HCEC 1CT (cell line): ENCODE measurements around the gene GTPBP2.
"Not testable (repeated sequence)": the region's sequence is repeated elsewhere in the genome, so short reads cannot be mapped to it uniquely, and the experiment has no call there.

Experiments
- DNase-seq: peaks from one replicate; pipeline ENCODE4 v3.0.0-alpha.2; 2017

GTPBP2 gene

GRCh38 chr6:43657221-43657802 is 28.2 kb upstream of the GTPBP2 start:
- no peak for DNase-seq

GRCh38 chr6:43652822-43653221 is 23.8 kb upstream of the GTPBP2 start:
- DNase-seq = not testable (repeated sequence)

GRCh38 chr6:43648248-43648647 is 19.2 kb upstream of the GTPBP2 start:
- DNase-seq = no peak

- no peak for DNase-seq
These were observed 18.5 kb upstream of the GTPBP2 start for GRCh38 chr6:43647613-43648012.

GRCh38 chr6:43645613-43645964 is 16.5 kb upstream of the GTPBP2 start:
- no peak for DNase-seq

- peak; percentile 32 for DNase-seq
These were observed 16.0 kb upstream of the GTPBP2 start, which contains the start of gene RSPH9 for GRCh38 chr6:43644940-43645612. TSS of gene RSPH9 (plus strand) at chr6:43645036. CDS start at chr6:43645099, 63 bp downstream.

GRCh38 chr6:43639984-43640800 is 11.1 kb upstream of the GTPBP2 start:
- no peak for DNase-seq

- no peak for DNase-seq
These were observed 7.2 kb upstream of the GTPBP2 start for GRCh38 chr6:43636308-43636659.

GRCh38 chr6:43635387-43636307 is 6.6 kb upstream of the GTPBP2 start, which contains the start of gene MAD2L1BP:
TSS of gene MAD2L1BP (plus strand) at chr6:43635840. CDS start at chr6:43635876, 36 bp downstream.
- peak; percentile 72 for DNase-seq

- DNase-seq = no peak
These were observed 5.7 kb upstream of the GTPBP2 start for GRCh38 chr6:43634702-43635303.

GRCh38 chr6:43633002-43633401 is 3.9 kb upstream of the GTPBP2 start:
- DNase-seq = not testable (repeated sequence)

- DNase-seq = no peak
These were observed 2.0 kb upstream of the GTPBP2 start for GRCh38 chr6:43630980-43631619.

- DNase-seq = peak; percentile 97
These were observed 639 bp upstream of the GTPBP2 start for GRCh38 chr6:43629505-43630300.

- DNase-seq = peak; percentile 23
These were observed 516 bp downstream of the GTPBP2 start for GRCh38 chr6:43628393-43629103.

GRCh38 chr6:43627008-43627825 is 1.8 kb downstream of the GTPBP2 start:
- peak; percentile 95 for DNase-seq

- no peak for DNase-seq
These were observed 3.6 kb downstream of the GTPBP2 start for GRCh38 chr6:43625393-43625992.

GRCh38 chr6:43624786-43625288 is 4.2 kb downstream of the GTPBP2 start:
- DNase-seq = no peak
